Germinal center (tissue), 1 donor: Measurements from ENCODE around the gene ZFP90.
"Not testable (repeated sequence)": the region's sequence is repeated elsewhere in the genome, so short reads cannot be mapped to it uniquely, and the experiment has no call there.

ENCODE experiments used
- DNase-seq: peaks from one replicate; pipeline ENCODE4 v3.0.0; 2012; ENCODE audit warnings: mixed read lengths, low spot score

ZFP90 gene

DNA sequence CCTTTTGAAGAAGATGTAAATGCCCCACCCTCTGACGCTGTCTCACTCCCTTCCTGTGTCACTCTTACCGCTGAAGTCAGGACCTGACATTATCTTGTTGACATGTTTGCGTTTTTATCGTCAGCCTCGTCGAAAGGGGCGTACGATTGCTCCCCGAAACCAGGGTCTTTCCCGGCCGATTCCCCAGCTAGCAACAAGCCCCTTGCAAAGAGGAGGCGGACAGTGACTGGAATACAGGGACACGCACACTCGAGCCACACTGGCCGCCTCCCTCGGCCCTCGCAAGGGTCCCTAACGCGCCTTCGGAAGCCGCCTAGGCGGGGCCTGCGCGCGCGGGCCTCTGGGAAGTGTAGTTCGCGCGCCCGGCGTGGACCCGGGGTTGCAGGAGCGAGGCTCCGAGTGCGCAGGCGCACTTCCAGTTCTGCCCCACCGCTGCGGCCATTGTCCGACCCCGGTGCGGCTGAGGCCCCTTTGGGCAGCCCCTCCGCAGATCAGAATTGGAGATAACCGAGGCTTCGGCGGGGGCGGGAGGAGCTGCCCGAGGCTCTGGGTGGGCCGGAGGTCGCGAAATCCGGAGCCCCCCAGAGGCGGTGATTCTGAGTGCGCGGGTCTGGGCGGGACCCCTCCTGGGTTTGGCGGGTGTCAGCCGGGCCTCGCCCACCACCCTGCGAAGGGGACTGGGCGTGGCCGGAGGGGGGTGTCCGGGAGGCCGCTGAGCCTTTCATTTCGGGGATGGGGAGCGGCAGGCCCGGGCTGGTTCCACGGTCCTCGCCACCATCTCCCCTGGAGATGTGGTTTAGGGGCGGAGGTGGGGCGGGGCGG lies at the start of gene ZFP90:
Gene ZFP90 (plus strand): TSS at position 412 of the 822 bp plus-strand sequence. CDS start 502 bp downstream, outside the sequence.
- DNase-seq, result peak; percentile 96

DNA sequence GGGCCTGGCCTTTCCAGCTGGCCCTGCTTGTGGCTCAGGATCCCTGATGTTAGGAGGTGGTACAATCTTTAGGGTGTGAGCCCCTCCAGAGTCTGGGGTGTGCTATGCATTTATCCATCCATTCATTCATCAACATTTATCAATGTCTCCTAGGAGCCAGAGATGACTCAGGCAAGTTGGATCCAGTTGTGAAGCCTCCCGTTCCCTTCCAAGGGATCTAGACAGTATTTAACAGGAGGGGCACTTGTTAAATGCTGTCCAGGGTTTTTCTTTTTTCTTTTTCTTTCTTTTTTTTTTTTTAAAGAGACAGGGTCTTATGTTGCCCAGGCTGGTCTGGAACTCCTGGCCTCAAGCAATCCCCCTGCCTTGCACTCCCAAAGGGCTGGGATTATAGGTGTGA lies 48.7 kb upstream of the ZFP90 start:
- DNase-seq, result no peak

DNA sequence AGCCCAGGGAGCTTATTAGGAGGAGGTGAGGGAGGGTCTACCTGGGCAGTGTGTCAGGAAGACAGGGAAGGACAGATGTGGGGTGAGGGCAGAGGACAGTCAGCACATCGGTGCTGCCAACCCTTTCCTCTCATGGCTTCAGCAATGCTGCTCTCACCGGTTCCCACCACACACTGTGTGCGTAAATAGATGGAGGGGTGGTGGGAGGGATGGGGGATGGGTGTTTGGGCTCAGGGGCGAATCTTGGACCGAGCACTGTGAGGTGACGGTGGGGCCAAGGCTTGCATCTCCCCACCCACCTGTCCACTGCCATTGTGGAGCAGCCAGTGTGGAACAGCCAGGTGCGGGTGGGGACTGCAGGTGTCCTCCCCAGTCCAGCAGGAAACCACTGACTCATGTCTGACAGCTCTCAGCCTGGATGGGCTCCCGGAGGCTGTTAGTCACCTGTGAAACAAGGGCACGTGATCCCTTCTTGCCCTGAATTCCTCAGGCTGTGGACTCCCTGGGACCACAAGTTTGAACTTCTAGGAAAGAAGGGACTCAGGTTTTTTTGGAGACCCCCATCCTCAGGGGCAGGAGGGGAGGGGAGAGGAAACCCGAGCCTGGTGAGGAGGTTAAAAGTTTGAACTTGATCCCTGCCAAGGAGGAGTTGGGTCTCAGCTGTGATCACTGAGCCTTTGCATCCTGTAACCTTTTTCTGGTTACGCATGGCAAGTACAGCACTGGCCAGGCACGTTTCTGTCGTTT lies 48.1 kb upstream of the ZFP90 start:
- DNase-seq, result peak; percentile 23

- DNase-seq, result no peak
These were observed 47.5 kb upstream of the ZFP90 start for GRCh38 chr16:68491576-68491950.

DNA sequence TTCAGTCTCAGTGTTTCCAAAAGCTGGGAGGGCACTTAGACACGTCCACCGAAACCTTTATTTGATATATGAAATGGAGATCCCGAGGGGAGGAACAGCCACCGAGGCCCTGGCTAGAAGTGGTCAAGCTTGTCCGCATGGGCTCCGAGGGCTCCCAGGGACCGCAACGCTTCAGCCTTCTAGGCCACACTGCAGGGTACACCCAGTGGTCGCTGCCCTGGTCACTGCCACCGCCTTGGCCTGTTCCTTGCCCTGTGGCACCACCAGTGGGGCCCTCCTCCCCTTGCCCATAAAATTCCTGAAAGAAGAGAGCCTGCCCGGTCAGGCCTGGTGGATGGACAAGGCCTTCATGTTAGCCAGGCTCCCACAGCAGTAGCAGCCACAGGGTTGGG lies 46.9 kb upstream of the ZFP90 start:
- DNase-seq, result no peak

- no peak for DNase-seq
These were observed 46.3 kb upstream of the ZFP90 start for GRCh38 chr16:68492543-68493411.

DNA sequence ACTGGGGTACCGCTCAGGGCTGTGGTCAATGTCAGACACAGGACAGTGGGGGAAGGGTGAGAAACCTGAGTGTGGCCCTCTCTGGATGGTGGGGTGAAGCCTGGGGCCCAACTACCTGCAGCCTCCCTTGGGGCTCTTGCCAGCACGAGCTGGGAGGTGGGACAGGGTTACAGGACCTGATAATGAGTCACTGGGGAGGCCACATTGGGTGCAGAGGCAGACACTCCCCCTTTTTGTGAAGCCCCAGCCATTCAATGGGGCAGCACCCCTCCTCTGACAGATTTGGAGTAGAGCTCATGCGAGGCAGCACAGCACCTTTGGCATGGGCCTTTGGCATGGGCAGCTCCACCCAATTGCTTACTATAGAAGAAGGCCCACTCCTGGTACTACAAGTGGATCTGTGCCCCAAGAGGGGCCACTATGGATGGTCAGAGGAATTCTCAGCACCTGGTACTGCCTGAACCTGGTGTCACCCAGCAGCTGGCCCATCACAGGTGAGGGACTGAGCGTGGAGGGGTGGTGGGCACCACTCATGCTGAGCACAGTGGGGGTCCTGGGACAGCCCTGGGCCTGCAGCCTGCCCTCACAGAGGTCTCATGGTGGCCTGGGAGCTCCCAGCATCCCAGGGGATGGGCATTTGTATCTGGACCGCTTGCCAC lies 45.5 kb upstream of the ZFP90 start:
- DNase-seq, result no peak

DNA sequence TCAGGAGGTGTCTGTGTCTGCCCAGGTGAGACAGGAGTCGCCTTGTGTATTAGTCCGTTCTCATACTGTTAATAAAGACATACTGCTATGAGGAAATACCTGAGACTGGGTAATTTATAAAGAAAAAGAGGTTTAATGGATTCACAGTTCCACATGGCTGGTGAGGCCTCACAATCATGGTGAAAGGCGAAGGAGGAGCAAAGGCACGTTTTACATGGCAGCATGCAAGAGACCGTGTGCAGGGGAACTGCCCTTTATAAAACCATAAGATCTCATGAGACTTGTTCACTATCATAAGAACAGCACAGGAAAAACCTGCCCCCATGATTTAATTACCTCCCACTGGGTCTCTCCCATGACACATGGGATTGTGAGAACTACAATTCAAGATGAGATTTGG lies 44.8 kb upstream of the ZFP90 start:
- not testable (repeated sequence) for DNase-seq

DNA sequence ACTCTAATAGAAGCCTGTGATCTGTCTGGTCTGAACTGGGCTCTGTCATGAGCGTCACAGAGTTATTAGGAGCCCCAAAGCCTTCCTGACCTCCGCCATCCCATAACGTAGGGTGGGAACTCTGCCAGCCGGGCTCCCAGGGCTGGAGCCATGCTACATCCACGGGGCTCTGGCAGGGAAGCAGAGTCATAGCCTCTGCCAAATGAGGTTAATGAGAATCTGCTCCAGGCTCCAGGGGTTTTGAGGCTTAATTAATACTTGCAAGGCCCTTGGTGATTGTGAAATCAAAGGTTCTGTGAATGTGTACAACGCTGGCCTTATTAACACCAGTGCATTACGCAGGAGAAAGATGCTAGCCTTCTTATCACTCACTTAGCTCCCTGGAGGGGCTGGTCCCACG lies 42.4 kb upstream of the ZFP90 start:
- DNase-seq, result no peak

GRCh38 chr16:68499006-68499405 lies 40.1 kb upstream of the ZFP90 start:
- DNase-seq, result no peak

DNA sequence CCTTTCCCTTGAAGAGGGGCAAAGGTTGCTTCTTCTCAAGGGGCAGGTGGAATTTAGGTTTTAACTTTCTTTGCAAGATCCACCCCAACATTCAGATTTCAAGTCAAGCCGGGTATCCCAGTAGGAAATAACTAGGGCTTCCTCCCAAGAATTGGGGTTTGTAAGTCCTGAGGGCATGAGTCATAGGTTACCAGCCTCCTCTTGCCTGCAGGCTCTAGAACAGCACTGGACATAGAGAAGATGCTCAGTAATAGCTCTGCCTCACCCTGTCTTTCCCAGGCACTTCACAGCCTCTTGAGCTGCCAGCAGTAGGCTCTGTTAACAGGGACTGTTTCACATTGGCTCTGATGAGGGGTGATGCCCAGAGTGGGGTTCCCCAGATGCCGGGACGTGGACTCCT lies 35.8 kb upstream of the ZFP90 start:
- DNase-seq, result no peak

DNA sequence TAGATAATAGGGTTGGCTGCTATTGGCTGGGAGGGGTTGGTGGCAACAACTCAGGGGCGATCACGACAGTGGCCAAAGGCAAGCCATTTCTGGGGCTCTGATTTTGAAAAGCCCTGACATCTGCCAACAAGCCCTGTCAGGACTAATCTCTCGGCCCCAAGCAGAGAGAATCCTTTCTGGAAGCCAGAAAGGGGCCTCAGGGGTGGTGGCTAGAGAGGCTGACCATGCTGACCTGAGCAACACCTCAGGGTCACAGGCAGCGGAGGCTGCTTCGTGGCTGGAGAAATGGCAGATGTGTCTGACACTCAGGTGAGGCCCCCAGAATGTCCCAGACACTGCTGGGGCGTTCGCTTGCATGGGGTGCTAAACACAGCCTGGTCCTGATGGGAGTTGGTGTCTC lies 35.0 kb upstream of the ZFP90 start:
- DNase-seq, result no peak

- no peak for DNase-seq
These were observed 32.6 kb upstream of the ZFP90 start for GRCh38 chr16:68506331-68507053.

- no peak for DNase-seq
These were observed 31.1 kb upstream of the ZFP90 start for GRCh38 chr16:68508013-68508412.

DNA sequence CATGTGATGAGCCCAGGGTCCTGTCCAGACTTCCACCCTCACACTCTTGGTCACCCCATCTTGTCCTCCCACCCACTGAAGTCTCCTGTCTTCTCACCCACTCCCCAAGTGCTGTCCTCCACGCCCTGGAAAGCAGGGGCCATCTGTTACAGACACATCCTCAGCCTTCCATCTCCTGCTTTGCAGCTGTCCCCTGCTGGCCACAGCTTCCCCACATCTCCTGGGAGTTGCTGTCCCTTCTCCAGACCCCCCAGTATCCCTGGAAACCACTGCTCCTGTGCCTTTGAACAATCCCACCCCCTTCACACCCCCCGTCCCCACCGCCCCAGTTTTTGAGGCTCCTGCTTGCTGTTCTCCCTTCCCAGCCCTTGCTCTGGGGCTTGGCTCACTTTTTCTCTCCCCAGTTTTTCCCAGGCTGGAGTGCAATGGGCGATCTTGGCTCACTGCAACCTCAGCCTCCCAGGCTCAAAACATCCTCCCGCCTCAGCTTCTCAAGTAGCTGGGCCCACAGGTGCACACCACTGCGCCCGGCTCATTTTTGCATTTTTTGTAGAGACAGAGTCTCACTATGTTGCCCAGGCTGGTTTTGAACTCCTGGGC lies 30.4 kb upstream of the ZFP90 start:
- DNase-seq, result no peak

GRCh38 chr16:68509381-68509780 lies 29.7 kb upstream of the ZFP90 start:
- no peak for DNase-seq

- DNase-seq, result no peak
These were observed 28.3 kb upstream of the ZFP90 start for GRCh38 chr16:68510775-68511174.

GRCh38 chr16:68512183-68512582 lies 26.9 kb upstream of the ZFP90 start:
- no peak for DNase-seq

DNA sequence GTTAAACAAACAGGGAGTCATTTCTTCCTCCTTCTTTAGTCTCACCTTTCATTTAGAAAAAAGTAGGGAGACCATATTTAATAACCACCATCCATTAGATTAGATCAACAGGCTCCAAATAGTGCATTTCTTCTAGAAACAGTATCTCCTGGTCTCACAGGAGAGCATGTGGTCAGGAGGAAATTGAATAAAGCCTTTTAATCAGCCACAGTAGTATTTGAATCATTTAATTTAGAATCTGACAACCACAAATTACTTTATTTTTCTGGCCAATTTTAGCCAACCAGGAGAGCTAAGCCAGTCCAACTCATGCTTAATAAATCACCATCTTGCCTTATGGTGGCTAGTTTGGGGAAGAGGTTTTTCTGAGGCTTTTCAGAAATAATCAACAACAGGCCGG lies 26.3 kb upstream of the ZFP90 start:
- no peak for DNase-seq

- DNase-seq, result no peak
These were observed 24.6 kb upstream of the ZFP90 start for GRCh38 chr16:68514511-68514910.

GRCh38 chr16:68517606-68518166 lies 21.4 kb upstream of the ZFP90 start:
- DNase-seq, result peak; percentile 22
